Right lobe of liver (tissue), 6 donors: ENCODE results near the gene HABP4. TPM values are rescaled to one million over a fixed set of nuclear protein-coding genes. Genes with fewer than 3 reads are reported as not detected.

Experiments used
- ATAC-seq, 4 donors: fragments of 200-7000 bp; cut with Tn5 transposase; one replicate each; pipeline ENCODE4 v1.9.1; 2020; ENCODE audit warnings: mild to moderate bottlenecking in 4 of 4, moderate library complexity in 4 of 4
- DNase-seq, 3 donors: peaks; one replicate each; pipeline ENCODE4 v3.0.0-alpha.2; 2020
- H3K27ac ChIP-seq, 3 donors: fragments of 200-600 bp; one replicate each; pipeline ENCODE4 v1.8.0; 2022
- H3K27me3 ChIP-seq, 2 donors: fragments of 200-600 bp; one replicate each; pipeline ENCODE4 v1.8.0; 2022
- H3K36me3 ChIP-seq, 4 donors: fragments of 200-600 bp; sonication (generic) in 1 of 4; one replicate each; pipeline versions ENCODE4 v1.5.1 to v1.8.0; 2017 to 2022; ENCODE audit warnings: control low read depth in 1 of 4
- H3K4me1 ChIP-seq, 4 donors: fragments of 200-600 bp; sonication (generic) in 1 of 4; one replicate each; pipeline versions ENCODE4 v1.5.1 to v1.8.0; 2017 to 2022; ENCODE audit warnings: control low read depth in 1 of 4
- H3K4me3 ChIP-seq, 3 donors: fragments of 200-600 bp; one replicate each; pipeline ENCODE4 v1.8.0; 2022
- H3K9me3 ChIP-seq, 4 donors: fragments of 200-600 bp; sonication (generic) in 1 of 4; one replicate each; pipeline versions ENCODE4 v1.5.1 to v1.8.0; 2017 to 2022; ENCODE audit warnings: control low read depth in 1 of 4
- POLR2A ChIP-seq: fragments of 450-650 bp; IDR thresholded peaks from one replicate; pipeline ENCODE4 v1.6.1; 2017; ENCODE audit warnings: antibody characterized with exemption, mild to moderate bottlenecking
- whole genome bisulfite sequencing: methylation state at CpG from one replicate; pipeline ENCODE4 v1.1.6; 2018; ENCODE audit warnings: low coverage, low lambda C conversion rate; ENCODE audit not compliant: insufficient coverage; ENCODE audit errors: missing lambda C conversion rate; 5-methylcytosine and 5-hydroxymethylcytosine counted together
- intact Hi-C, 2 donors: fragments of 100-400 bp; cut with DNase I; formaldehyde crosslinking; loops; one replicate each; pipeline versions ENCODE4 v1.11.2 to v1.14.1; 2022
- total RNA-seq, 6 experiments: library from RNA; depleted of rRNA in 2 of 6; stranded (reverse); fragments of >200 nt in 2 of 6; fragmentation: NEBNext Ultra II Directional in 3 of 6; extraction: Animal tissue kit (Norgen Biotek cat#: 25700) in 3 of 6; gene quantifications; one replicate each; pipeline versions ENCODE4 v1.1.0 to v1.2.4, GENCODE V29; 2016 to 2023
- TF ChIP-seq, protein P1 (sequence below), 4 donors: fragments of 200-600 bp in 3 of 4; fragments of 450-650 bp in 1 of 4; IDR thresholded peaks; one replicate each; pipeline versions ENCODE4 v1.5.1 to v1.8.0; 2016 to 2022; ENCODE audit warnings: antibody characterized with exemption in 4 of 4, mild to moderate bottlenecking in 2 of 4
- donor health status: DM: no; HTN: yes; CAD: no.
- donor health status: DM: no; HTN: no; CAD: no.
- donor health status: DM: no; HTN: no; CAD: no.
- donor health status: DM: no; HTN: yes; CAD: no.
- donor health status: DM: no; HTN: yes; CAD: no.

The HABP4 gene
- total RNA-seq, 6 experiments from 2014 or later: 1.4 to 6.2 (median 4.7) TPM

- H3K27ac ChIP-seq: peak within 1 kb of the TSS; percentile 88 to 94 (median 92)
- no peaks in the 10 kb centered on the region for H3K9me3 ChIP-seq
- intact Hi-C loops: loop anchor here in 1 of 2 donors (10.0 kb wide), 1 partner anchor 94 kb away; no protein-coding TSS in a partner anchor
- H3K27me3 ChIP-seq: no peaks in the 10 kb centered on the region
- peak; percentile 75 to 90 (median 81) for ATAC-seq
- peaks cover 0 to 27% (median 15%) of the 10 kb centered on the region in 4 donors for H3K4me1 ChIP-seq
- no peaks in the 10 kb centered on the region for H3K36me3 ChIP-seq
- TF ChIP-seq, protein P1, sequence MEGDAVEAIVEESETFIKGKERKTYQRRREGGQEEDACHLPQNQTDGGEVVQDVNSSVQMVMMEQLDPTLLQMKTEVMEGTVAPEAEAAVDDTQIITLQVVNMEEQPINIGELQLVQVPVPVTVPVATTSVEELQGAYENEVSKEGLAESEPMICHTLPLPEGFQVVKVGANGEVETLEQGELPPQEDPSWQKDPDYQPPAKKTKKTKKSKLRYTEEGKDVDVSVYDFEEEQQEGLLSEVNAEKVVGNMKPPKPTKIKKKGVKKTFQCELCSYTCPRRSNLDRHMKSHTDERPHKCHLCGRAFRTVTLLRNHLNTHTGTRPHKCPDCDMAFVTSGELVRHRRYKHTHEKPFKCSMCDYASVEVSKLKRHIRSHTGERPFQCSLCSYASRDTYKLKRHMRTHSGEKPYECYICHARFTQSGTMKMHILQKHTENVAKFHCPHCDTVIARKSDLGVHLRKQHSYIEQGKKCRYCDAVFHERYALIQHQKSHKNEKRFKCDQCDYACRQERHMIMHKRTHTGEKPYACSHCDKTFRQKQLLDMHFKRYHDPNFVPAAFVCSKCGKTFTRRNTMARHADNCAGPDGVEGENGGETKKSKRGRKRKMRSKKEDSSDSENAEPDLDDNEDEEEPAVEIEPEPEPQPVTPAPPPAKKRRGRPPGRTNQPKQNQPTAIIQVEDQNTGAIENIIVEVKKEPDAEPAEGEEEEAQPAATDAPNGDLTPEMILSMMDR (IDR thresholded peaks at IDR 0.05): no peak
- TF ChIP-seq POLR2A: peak; percentile 66
- peak; percentile 98 to 99 (median 99) for DNase-seq
- WGBS: 0% methylated on average over 3 of the region's 100 CpGs
- H3K4me3 ChIP-seq: peak within 1 kb of the TSS; percentile 64 to 88 (median 84)
Measured at GRCh38 chr9:96418083-96418919, 31.7 kb upstream of the HABP4 start, which contains the start of gene ZNF367. Gene ZNF367, minus strand, starts transcription at chr9:96418370. Its CDS starts 338 bp downstream, at chr9:96418032.

GRCh38 chr9:96418920-96419690 is 30.9 kb upstream of the HABP4 start:
- under 1% methylated on average over 15 of the region's 58 CpGs for WGBS
- Histone ChIP-seq H3K27me3 (no peaks in the 10 kb centered on the region), H3K36me3 (no peaks in the 10 kb centered on the region), H3K27ac (peak overlapping the region; percentile 88 to 94 (median 92)), H3K9me3 (no peaks in the 10 kb centered on the region), H3K4me3 (peak overlapping the region; percentile 64 to 88 (median 84)), H3K4me1 (peaks cover 0 to 27% (median 15%) of the 10 kb centered on the region in 4 donors)
- peak; percentile 79 to 87 (median 84) for DNase-seq
- intact Hi-C loops: loop anchor here in 1 of 2 donors (10.0 kb wide), 1 partner anchor 94 kb away; no protein-coding TSS in a partner anchor
- peak; percentile 91 for TF ChIP-seq POLR2A
- TF ChIP-seq, protein P1 (IDR thresholded peaks at IDR 0.05): no peak
- peak; percentile 52 to 66 (median 62) for ATAC-seq

DNA sequence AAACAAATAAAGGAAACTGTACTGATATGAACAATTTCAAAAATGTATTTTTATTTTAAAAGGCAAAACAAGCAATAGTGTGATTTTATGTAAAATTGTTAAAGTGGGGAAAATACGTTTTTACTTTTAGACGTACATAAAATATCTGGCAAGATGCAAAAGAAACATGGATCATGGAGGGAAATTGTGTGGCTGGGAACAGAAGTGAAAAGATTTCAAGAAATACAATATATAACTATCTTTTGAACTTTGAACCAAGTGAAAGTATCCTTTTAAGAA is 30.3 kb upstream of the HABP4 start:
- no peaks in the 10 kb centered on the region for H3K9me3 ChIP-seq
- peak overlapping the region; percentile 88 to 94 (median 92) for H3K27ac ChIP-seq
- H3K27me3 ChIP-seq: no peaks in the 10 kb centered on the region
- no peaks in the 10 kb centered on the region for H3K36me3 ChIP-seq
- ATAC-seq: no peak
- peak overlapping the region; percentile 64 to 88 (median 84) for H3K4me3 ChIP-seq
- intact Hi-C loops: loop anchor here in 1 of 2 donors (10.0 kb wide), 1 partner anchor 95 kb away; no protein-coding TSS in a partner anchor
- DNase-seq: no peak
- WGBS: 8% methylated on average over 2 of the region's 2 CpGs
- peaks cover 0 to 27% (median 15%) of the 10 kb centered on the region in 4 donors for H3K4me1 ChIP-seq
- TF ChIP-seq, protein P1 (IDR thresholded peaks at IDR 0.05): no peak

DNA sequence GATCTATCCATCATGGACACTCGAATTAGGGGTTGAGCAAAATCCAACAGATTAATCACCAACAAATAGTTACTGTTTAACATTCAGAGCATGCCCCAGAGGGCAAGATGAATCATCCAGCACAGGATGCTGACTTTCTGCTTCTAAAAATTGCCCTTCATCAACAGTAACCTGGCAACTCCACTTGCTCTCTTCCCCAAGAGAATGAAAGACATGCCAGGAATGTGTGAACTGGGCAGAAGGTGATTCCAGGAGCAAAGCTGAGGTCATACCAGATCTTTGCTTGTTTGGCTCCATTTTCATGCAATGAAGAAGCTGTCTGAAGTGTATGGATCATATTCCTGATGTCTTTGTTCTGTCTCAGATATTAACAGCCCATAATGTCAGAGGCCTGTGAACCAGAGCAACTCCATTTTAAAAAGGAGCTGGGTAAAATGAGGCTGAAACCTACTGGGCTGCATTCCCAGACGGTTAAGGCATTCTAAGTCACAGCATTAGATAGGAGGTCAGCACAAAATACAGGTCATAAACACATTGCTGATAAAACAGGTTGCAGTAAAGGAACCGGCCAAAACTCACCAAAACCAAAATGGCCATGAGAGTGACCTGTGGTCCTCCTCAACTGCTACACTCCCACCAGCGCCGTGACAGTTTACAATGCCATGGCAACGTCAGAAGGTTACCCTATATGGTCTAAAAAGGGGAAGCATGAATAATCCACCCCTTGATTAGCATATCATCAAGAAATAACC is 29.3 kb upstream of the HABP4 start:
- Histone ChIP-seq H3K27ac (peak overlapping the region; percentile 88 to 94 (median 92)), H3K9me3 (no peaks in the 10 kb centered on the region), H3K27me3 (no peaks in the 10 kb centered on the region), H3K4me1 (peaks cover 0 to 27% (median 15%) of the 10 kb centered on the region in 4 donors), H3K36me3 (no peaks in the 10 kb centered on the region), H3K4me3 (peak overlapping the region in 1 of 3 donors; percentile 88)
- ATAC-seq (peak; percentile 25 to 55 (median 40)), DNase-seq (peak in 1 of 3 donors; percentile 73)
- TF ChIP-seq, protein P1 (IDR thresholded peaks at IDR 0.05): no peak
- TF ChIP-seq POLR2A: no peak
- intact Hi-C loops: no loop called here
- WGBS: 12% methylated on average over 6 of the region's 6 CpGs
